Diencephalon (tissue), 1 donor: Measurements from ENCODE around the gene PIK3R3. TPM values are rescaled to one million over a fixed set of nuclear protein-coding genes. Genes with fewer than 3 reads are reported as not detected.

Experiments
- small RNA-seq: library from RNA; depleted of rRNA; stranded (forward); fragments of <200 nt; gene quantifications from one replicate; pipeline ENCODE3, GENCODE V24; 2014
- total RNA-seq: library from RNA; depleted of rRNA; stranded (reverse); fragments of >200 nt; gene quantifications from one replicate; pipeline ENCODE4 v1.2.3, GENCODE V29; 2014

Gene PIK3R3
- 87.0 TPM for total RNA-seq

DNA sequence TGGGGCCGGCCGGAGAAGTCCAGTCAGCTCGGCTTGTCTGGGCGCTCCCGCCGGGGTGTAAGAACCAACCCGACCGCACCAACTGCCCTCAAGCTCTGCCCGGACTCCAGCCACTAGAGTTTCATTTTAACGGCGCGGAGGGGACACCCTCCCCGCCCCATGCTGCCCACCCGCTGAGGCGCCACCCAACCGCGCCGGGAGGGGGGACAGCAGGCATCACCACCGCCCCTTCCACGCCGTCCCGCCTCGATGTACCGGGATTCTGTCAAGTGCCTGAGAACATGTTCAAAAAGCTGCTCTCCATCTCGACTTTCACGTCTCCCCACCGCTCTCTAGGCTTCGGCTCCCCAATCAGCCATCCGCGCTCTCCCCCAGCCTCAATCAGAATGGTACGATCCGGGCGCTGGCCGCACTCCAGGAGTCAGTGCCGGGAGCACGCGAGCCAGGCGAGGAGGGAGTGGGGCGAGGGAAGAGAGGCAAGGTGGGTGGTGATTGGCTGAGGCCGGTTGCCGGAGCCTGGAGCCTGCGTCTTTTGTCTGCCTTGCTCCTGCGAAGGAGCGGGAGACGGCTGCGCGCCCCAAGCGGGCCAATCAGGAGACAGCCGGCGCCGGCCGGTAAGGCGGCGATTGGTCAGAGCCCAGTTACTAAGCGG is at the start of gene PIK3R3:
TSS of gene PIK3R3 (minus strand) at position 101 of the 652 bp plus-strand sequence. CDS start 677 bp downstream, outside the sequence.

GRCh38 chr1:46176211-46176865 is 43.9 kb upstream of the PIK3R3 start, which contains the start of gene P3R3URF:
TSS of gene P3R3URF (minus strand) at chr1:46176488. CDS start at chr1:46176471, 17 bp downstream.

DNA sequence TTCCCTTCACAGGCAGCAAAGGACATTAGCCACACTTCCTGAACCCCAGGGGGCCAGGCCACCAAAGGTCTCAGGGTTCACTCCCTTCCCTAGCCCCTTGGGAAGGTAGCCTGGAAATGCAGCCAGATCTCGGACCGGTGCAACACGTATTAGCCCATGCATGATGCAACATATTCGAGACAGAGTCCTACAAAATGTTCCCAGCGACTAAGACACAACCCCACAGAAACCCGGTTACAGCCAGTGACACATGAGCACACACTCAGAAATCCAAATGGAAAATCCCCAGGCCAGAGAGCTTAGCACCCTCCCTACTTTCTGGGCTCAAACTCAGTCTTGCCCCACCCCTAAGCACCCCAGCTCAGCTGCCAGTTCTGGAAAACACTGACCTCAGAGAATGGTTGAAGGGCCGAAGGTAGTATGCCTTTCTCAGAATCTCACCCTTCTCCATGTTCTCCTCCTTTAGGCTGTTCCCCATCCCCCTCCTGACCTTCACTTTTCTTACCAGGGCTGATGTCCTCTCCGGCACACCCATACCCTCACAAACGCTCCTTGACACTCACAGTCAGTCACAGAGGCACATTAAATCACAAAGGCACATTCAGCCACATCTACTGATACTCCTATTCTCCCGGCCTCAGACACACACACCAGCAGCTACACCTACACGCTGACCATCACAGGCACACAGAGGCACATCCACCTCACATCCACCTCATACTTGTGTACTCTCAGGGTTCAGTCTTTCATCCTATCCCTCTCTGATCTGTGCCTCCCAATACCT is 42.2 kb upstream of the PIK3R3 start, which contains the start of gene TSPAN1:
TSS of gene TSPAN1 (plus strand) at position 640 of the 784 bp plus-strand sequence. CDS start 6,021 bp downstream, outside the sequence.

Small RNAs within 50 kb of the gene (small RNA-seq; reads per million reads assigned to genes)
- gene AL358075.3, result not detected
- gene AL672043.1, result not detected

Other genes with a start within 250 kb of the PIK3R3 start
- 0.46 TPM for gene TSPAN1, start 42.5 kb upstream of the PIK3R3 start, total RNA-seq
- not detected for gene P3R3URF, start 43.9 kb upstream of the PIK3R3 start, total RNA-seq
- 60.7 TPM for gene POMGNT1, start 65.8 kb upstream of the PIK3R3 start, total RNA-seq
- 7.6 TPM for gene LURAP1, start 70.7 kb upstream of the PIK3R3 start, total RNA-seq
- gene RAD54L, start 115.1 kb upstream of the PIK3R3 start, total RNA-seq, result 2.8 TPM
- gene LRRC41, start 171.0 kb upstream of the PIK3R3 start, total RNA-seq, result 54.0 TPM
- gene UQCRH, start 171.1 kb upstream of the PIK3R3 start, total RNA-seq, result 304 TPM
- gene NSUN4, start 208.2 kb upstream of the PIK3R3 start, total RNA-seq, result 15.0 TPM